Smooth muscle cell (in vitro differentiated cells): ENCODE measurements around the gene ZNF804A. TPM values are rescaled to one million over a fixed set of nuclear protein-coding genes. Genes with fewer than 3 reads are reported as not detected.

Experiments
- DNase-seq: peaks from one replicate; lab custom pipeline; 2025; ENCODE audit not compliant: unreplicated experiment; lab: John Stamatoyannopoulos, UW
- H2AFZ ChIP-seq: fragments of 200-600 bp; sonication (generic); 2 replicates; pipeline ENCODE4 v1.6.0; 2016; ENCODE audit warnings: antibody characterized with exemption, low read depth, mild to moderate bottlenecking
- H3F3A ChIP-seq: fragments of 200-600 bp; sonication (generic); 2 replicates; pipeline ENCODE4 v1.6.0; 2017; ENCODE audit warnings: antibody characterized with exemption, low read depth
- H3K27ac ChIP-seq: fragments of 200-600 bp; sonication (generic); 2 replicates; pipeline ENCODE4 v1.5.1; 2016; ENCODE audit warnings: low read depth, mild to moderate bottlenecking
- H3K27me3 ChIP-seq: fragments of 200-600 bp; sonication (generic); 2 replicates; pipeline ENCODE4 v1.6.1; 2016; ENCODE audit warnings: low read depth, mild to moderate bottlenecking
- H3K36me3 ChIP-seq: fragments of 200-600 bp; sonication (generic); 2 replicates; pipeline ENCODE4 v1.5.1; 2016; ENCODE audit warnings: low read depth
- H3K4me1 ChIP-seq: fragments of 200-600 bp; sonication (generic); 2 replicates; pipeline ENCODE4 v1.5.1; 2016; ENCODE audit warnings: low read depth
- H3K4me2 ChIP-seq: fragments of 200-600 bp; sonication (generic); 2 replicates; pipeline ENCODE4 v1.6.0; 2016; ENCODE audit warnings: mild to moderate bottlenecking
- H3K4me3 ChIP-seq: fragments of 200-600 bp; sonication (generic); 2 replicates; pipeline ENCODE4 v1.5.1; 2016; ENCODE audit warnings: mild to moderate bottlenecking
- H3K79me2 ChIP-seq: fragments of 200-600 bp; sonication (generic); 2 replicates; pipeline ENCODE4 v1.6.0; 2016; ENCODE audit warnings: low read depth, mild to moderate bottlenecking
- H3K9ac ChIP-seq: fragments of 200-600 bp; sonication (generic); 2 replicates; pipeline ENCODE4 v1.6.0; 2016; ENCODE audit warnings: low read depth
- H3K9me3 ChIP-seq: fragments of 200-600 bp; sonication (generic); replicated peaks from 2 replicates; pipeline ENCODE4 v1.5.1; 2016; ENCODE audit warnings: low read depth
- H4K20me1 ChIP-seq: fragments of 200-600 bp; sonication (generic); 2 replicates; pipeline ENCODE4 v1.6.0; 2016; ENCODE audit warnings: low read depth
- WGBS: methylation state at CpG from one replicate; pipeline ENCODE4 v1.1.7; 2016; ENCODE audit warnings: low lambda C conversion rate; 5-methylcytosine and 5-hydroxymethylcytosine counted together
- polyA plus RNA-seq: library from polyadenylated mRNA; unstranded; fragments of >200 nt; fragmentation: Nextera tagmentation; extraction: Ambion mirVana; gene quantifications from 2 replicates; pipeline ENCODE4 v1.2.1, GENCODE V29; 2016
- total RNA-seq: library from RNA; depleted of rRNA; stranded (reverse); fragments of >200 nt; gene quantifications from 2 replicates; pipeline ENCODE4 v1.2.3, GENCODE V29; 2014
- TF ChIP-seq, protein P1 (sequence below): fragments of 200-600 bp; sonication (generic); IDR thresholded peaks from 2 replicates; pipeline ENCODE4 v1.5.1; 2017; ENCODE audit warnings: borderline replicate concordance, mild to moderate bottlenecking, antibody characterized with exemption; ENCODE audit not compliant: insufficient read depth, poor library complexity, severe bottlenecking

ZNF804A gene
- total and polyA plus RNA-seq, 2 experiments from 2014 or later = 1.0 to 1.3 TPM

DNA sequence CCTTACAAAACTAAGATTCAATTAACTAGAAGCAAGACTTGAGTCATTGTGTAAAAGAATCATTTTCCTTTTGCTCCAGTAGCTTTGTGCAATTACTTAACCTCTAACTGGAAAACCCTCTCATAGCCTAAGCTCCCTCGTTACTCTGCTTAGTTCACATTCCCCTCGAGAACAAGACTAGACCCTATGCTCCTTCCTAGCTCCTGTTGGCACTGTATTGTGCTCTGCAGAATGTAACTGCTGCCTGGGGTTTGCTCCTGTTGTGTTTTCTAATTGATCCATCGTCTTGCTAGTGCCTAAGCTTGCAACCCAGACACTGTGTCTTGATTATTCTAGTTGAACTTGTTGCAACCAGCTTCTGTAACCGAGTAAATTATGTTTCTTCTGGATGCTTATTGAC, 347.0 kb downstream of the ZNF804A start:
- no peak for DNase-seq
- 74% methylated on average over 4 of the region's 4 CpGs for WGBS
- peaks cover 22% of the 10 kb centered on the region for H3K4me1 ChIP-seq
- H3K9me3 ChIP-seq = no peaks in the 10 kb centered on the region
- H3K27ac ChIP-seq = no peak overlapping the region
- H2AFZ ChIP-seq = no peak overlapping the region
- H4K20me1 ChIP-seq = no peaks in the 10 kb centered on the region
- no peaks in the 10 kb centered on the region for H3F3A ChIP-seq
- H3K4me2 ChIP-seq = no peak overlapping the region
- no peak overlapping the region for H3K9ac ChIP-seq
- no peaks in the 10 kb centered on the region for H3K27me3 ChIP-seq
- TF ChIP-seq, protein P1, sequence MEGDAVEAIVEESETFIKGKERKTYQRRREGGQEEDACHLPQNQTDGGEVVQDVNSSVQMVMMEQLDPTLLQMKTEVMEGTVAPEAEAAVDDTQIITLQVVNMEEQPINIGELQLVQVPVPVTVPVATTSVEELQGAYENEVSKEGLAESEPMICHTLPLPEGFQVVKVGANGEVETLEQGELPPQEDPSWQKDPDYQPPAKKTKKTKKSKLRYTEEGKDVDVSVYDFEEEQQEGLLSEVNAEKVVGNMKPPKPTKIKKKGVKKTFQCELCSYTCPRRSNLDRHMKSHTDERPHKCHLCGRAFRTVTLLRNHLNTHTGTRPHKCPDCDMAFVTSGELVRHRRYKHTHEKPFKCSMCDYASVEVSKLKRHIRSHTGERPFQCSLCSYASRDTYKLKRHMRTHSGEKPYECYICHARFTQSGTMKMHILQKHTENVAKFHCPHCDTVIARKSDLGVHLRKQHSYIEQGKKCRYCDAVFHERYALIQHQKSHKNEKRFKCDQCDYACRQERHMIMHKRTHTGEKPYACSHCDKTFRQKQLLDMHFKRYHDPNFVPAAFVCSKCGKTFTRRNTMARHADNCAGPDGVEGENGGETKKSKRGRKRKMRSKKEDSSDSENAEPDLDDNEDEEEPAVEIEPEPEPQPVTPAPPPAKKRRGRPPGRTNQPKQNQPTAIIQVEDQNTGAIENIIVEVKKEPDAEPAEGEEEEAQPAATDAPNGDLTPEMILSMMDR = no peak
- H3K4me3 ChIP-seq = no peak overlapping the region
- no peaks in the 10 kb centered on the region for H3K36me3 ChIP-seq
- no peaks in the 10 kb centered on the region for H3K79me2 ChIP-seq

DNA sequence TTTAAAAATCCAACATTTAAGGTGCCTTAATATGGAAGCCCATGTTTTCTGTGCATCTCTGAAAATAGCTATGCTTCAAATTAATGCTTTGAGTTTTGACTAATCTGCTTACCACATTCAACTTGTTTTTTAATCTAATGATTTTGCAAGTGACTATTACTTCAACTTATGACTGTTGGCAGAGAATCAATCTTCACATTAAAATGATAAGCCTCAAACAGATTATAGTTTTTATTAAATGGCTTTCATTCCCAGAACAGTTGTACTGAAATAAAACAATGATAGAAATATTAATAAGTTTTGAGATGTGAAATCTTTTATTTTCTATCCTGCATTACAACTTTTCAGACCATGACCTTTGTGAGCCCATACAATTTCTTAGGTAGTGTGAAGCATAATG, 347.5 kb downstream of the ZNF804A start:
- no peak overlapping the region for H2AFZ ChIP-seq
- no peak overlapping the region for H3K9ac ChIP-seq
- no peak overlapping the region for H3K4me3 ChIP-seq
- TF ChIP-seq, protein P1 = no peak
- H3K27me3 ChIP-seq = no peaks in the 10 kb centered on the region
- no peaks in the 10 kb centered on the region for H3K36me3 ChIP-seq
- H3K27ac ChIP-seq = no peak overlapping the region
- DNase-seq = no peak
- H3F3A ChIP-seq = no peaks in the 10 kb centered on the region
- H3K4me1 ChIP-seq = peaks cover 22% of the 10 kb centered on the region
- H3K79me2 ChIP-seq = no peaks in the 10 kb centered on the region
- no peaks in the 10 kb centered on the region for H3K9me3 ChIP-seq
- H4K20me1 ChIP-seq = no peaks in the 10 kb centered on the region
- no peak overlapping the region for H3K4me2 ChIP-seq

DNA sequence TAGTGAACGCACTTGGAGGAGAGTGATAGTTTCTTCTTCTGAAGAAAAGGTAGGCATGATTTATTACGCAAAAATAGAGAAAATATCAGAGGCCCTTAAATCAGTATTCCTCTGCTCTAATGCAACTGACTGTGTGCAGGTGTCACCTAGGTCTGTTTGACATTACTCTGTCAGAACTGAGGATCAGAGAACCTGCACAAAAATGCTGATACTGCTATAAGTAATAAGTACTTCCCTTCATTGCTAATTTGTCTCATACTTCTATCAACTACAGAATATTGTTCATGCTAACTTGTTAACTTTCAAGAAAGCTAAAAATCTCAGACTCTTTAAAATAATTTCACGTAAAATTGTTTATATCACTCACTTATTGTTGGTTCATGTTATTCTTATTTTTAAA, 358.5 kb downstream of the ZNF804A start:
- TF ChIP-seq, protein P1 = no peak
- Histone ChIP-seq H4K20me1 (no peaks in the 10 kb centered on the region), H3K9ac (no peak overlapping the region), H3K9me3 (no peaks in the 10 kb centered on the region), H3K27ac (no peak overlapping the region), H3K4me1 (no peaks in the 10 kb centered on the region), H3F3A (no peaks in the 10 kb centered on the region), H3K36me3 (no peaks in the 10 kb centered on the region), H3K4me3 (no peak overlapping the region), H2AFZ (no peak overlapping the region), H3K4me2 (no peak overlapping the region), H3K27me3 (no peaks in the 10 kb centered on the region), H3K79me2 (no peaks in the 10 kb centered on the region)
- WGBS = 90% methylated on average over 3 of the region's 3 CpGs
- no peak for DNase-seq

DNA sequence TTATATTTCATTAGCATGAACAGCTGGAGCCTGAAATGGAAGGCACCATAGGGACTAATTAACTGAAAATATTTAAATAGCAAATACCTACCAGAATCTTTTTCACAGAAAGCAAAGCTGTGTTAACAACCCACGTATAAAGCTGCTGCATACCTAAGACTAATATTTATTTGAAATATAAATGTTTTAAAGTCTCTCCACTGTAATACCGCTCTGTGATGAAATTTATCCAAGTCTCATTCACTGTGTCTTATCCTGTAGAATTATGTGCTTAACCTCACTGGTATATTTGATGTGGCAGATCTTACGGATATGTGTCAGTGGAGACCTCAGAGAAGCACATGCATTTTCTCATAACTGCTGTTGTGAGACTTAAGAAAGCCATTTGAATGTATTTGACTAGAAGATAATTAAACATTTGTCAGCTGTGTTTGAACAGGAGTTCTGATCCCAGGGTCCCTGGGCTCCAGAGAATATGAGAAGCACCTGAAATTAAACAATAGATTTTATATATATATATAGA, 373.3 kb downstream of the ZNF804A start:
- Histone ChIP-seq H3K9ac (no peak overlapping the region), H2AFZ (no peak overlapping the region), H3K4me3 (no peak overlapping the region), H3K4me2 (no peak overlapping the region), H3F3A (no peaks in the 10 kb centered on the region), H3K36me3 (no peaks in the 10 kb centered on the region), H3K27me3 (no peaks in the 10 kb centered on the region), H3K79me2 (no peaks in the 10 kb centered on the region), H3K27ac (no peak overlapping the region), H3K4me1 (no peaks in the 10 kb centered on the region), H4K20me1 (no peaks in the 10 kb centered on the region), H3K9me3 (no peaks in the 10 kb centered on the region)
- TF ChIP-seq, protein P1 = no peak
- DNase-seq = no peak
- WGBS = 82% methylated on average over 3 of the region's 3 CpGs
